ENCODE results near the gene NCKAP5.

- TF ChIP-seq CTCF (IDR thresholded peaks at IDR 0.05; ENCODE audit: borderline replicate concordance, extremely low read depth, low read length, poor library complexity, severe bottlenecking) (no peak), EZH2 (IDR thresholded peaks at IDR 0.05; ENCODE audit: borderline replicate concordance, low read depth, low read length, severe bottlenecking) (no peak)
Measured at GRCh38 chr2:133247631-133248030, 320.6 kb downstream of the NCKAP5 start.

Data from DND-41 (cell line).